HL-60 (cell line): ENCODE results near the gene SYNPO2.
A peak's percentile ranks its signal among the peaks of the same experiment; 100 is the strongest.

Experiments used
- DNase-seq, 2 experiments: peaks; one replicate each; pipeline ENCODE4 v3.0.0-alpha.2; 2010 to 2020; ENCODE audit warnings: low read depth in 1 of 2, low spot score in 1 of 2
- H3K27ac ChIP-seq: fragments of 250-450 bp; sonication (Bioruptor Pico); replicated peaks from 2 replicates; pipeline ENCODE4 v1.5.1; 2020; ENCODE audit warnings: mild to moderate bottlenecking, moderate library complexity
- H3K27me3 ChIP-seq: fragments of 250-450 bp; sonication (Bioruptor Pico); 2 replicates; pipeline ENCODE4 v1.5.1; 2021; ENCODE audit warnings: mild to moderate bottlenecking, moderate library complexity; ENCODE audit not compliant: insufficient read depth, poor library complexity, severe bottlenecking
- H3K4me3 ChIP-seq: replicated peaks from 2 replicates; pipeline ENCODE4 v1.5.1; 2011; ENCODE audit warnings: mild to moderate bottlenecking, control low read depth, low read length; ENCODE audit not compliant: insufficient read depth
- GABPA ChIP-seq: IDR thresholded peaks from 2 replicates; pipeline ENCODE4 v1.6.1; 2012; ENCODE audit warnings: low read depth
- POLR2AphosphoS5 ChIP-seq: IDR thresholded peaks from 2 replicates; pipeline ENCODE4 v1.6.1; 2012; ENCODE audit warnings: low read depth
- SPI1 ChIP-seq: IDR thresholded peaks from 2 replicates; pipeline ENCODE4 v1.6.1; 2012; ENCODE audit warnings: low read depth, mild to moderate bottlenecking, borderline replicate concordance
- TF ChIP-seq, protein P1 (sequence below): IDR thresholded peaks from 2 replicates; pipeline ENCODE4 v1.6.1; 2012; ENCODE audit warnings: low read depth; ENCODE audit not compliant: insufficient replicate concordance
- TF ChIP-seq, protein P2 (sequence below): IDR thresholded peaks from one replicate; pipeline ENCODE4 v1.5.1; 2011; ENCODE audit warnings: low read length, control low read depth, inconsistent platforms; ENCODE audit not compliant: insufficient read depth

The SYNPO2 gene

DNA sequence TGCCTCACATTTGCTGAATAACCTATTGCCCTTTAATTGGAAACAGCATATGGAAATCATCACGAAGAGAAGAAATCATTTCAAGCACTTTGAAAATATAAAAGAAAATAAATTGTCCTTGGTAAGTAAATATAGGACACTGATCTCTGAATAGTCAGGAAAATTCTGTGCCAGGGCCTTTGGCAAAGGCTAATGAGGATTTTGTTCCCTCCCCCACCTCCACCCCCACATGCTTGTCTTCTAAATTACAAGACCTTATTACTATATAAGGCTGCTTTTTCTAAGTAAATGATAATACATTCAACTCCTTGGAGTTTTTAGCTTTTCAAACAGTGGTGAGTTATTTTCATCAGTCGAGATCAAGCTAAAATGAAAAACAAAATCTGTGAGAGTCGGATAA is 15.8 kb downstream of the SYNPO2 start:
- Histone ChIP-seq H3K4me3 (no peak overlapping the region), H3K27ac (no peak overlapping the region), H3K27me3 (no peaks in the 10 kb centered on the region)
- TF ChIP-seq SPI1 (no peak), GABPA (no peak)
- no peak for DNase-seq

DNA sequence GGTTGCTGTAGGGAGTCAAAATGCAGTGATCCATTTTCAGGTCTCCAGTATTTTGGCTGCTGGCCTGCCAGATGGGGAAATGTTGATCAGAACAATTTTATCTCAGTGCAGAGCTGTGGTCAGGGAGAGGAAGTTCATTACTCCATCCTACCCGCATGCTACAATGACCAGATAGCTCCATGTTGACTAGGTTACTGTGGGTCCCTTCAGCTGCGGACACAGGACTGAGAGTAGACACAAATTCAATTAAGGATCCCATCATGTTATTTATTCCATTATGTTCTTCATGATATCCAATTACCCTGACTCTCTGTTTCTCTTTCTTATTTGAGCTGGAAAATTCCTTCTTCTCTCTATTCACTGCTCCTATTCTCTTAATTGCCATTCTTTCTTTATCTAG is 16.3 kb downstream of the SYNPO2 start:
- DNase-seq = peak in 1 of 2 experiments; percentile 70
- TF ChIP-seq, protein P1, sequence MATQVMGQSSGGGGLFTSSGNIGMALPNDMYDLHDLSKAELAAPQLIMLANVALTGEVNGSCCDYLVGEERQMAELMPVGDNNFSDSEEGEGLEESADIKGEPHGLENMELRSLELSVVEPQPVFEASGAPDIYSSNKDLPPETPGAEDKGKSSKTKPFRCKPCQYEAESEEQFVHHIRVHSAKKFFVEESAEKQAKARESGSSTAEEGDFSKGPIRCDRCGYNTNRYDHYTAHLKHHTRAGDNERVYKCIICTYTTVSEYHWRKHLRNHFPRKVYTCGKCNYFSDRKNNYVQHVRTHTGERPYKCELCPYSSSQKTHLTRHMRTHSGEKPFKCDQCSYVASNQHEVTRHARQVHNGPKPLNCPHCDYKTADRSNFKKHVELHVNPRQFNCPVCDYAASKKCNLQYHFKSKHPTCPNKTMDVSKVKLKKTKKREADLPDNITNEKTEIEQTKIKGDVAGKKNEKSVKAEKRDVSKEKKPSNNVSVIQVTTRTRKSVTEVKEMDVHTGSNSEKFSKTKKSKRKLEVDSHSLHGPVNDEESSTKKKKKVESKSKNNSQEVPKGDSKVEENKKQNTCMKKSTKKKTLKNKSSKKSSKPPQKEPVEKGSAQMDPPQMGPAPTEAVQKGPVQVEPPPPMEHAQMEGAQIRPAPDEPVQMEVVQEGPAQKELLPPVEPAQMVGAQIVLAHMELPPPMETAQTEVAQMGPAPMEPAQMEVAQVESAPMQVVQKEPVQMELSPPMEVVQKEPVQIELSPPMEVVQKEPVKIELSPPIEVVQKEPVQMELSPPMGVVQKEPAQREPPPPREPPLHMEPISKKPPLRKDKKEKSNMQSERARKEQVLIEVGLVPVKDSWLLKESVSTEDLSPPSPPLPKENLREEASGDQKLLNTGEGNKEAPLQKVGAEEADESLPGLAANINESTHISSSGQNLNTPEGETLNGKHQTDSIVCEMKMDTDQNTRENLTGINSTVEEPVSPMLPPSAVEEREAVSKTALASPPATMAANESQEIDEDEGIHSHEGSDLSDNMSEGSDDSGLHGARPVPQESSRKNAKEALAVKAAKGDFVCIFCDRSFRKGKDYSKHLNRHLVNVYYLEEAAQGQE = no peak
- TF ChIP-seq SPI1 (peak; percentile 68), POLR2AphosphoS5 (peak; percentile 36; the same call in 1 of the 2 replicates), GABPA (no peak; the same call in 1 of the 2 replicates)
- TF ChIP-seq, protein P2, sequence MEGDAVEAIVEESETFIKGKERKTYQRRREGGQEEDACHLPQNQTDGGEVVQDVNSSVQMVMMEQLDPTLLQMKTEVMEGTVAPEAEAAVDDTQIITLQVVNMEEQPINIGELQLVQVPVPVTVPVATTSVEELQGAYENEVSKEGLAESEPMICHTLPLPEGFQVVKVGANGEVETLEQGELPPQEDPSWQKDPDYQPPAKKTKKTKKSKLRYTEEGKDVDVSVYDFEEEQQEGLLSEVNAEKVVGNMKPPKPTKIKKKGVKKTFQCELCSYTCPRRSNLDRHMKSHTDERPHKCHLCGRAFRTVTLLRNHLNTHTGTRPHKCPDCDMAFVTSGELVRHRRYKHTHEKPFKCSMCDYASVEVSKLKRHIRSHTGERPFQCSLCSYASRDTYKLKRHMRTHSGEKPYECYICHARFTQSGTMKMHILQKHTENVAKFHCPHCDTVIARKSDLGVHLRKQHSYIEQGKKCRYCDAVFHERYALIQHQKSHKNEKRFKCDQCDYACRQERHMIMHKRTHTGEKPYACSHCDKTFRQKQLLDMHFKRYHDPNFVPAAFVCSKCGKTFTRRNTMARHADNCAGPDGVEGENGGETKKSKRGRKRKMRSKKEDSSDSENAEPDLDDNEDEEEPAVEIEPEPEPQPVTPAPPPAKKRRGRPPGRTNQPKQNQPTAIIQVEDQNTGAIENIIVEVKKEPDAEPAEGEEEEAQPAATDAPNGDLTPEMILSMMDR = no peak
- H3K27ac ChIP-seq = no peak overlapping the region; the same call in 1 of the 2 replicates
- H3K27me3 ChIP-seq = no peaks in the 10 kb centered on the region
- no peak overlapping the region for H3K4me3 ChIP-seq

- Histone ChIP-seq H3K27me3 (no peaks in the 10 kb centered on the region), H3K4me3 (no peak overlapping the region), H3K27ac (no peak overlapping the region; the same call in 1 of the 2 replicates)
- TF ChIP-seq, protein P1 = no peak
- TF ChIP-seq, protein P2 = no peak
- no peak for TF ChIP-seq POLR2AphosphoS5
- TF ChIP-seq SPI1 = no peak
- TF ChIP-seq GABPA = no peak
- peak in 1 of 2 experiments; percentile 55 for DNase-seq
Measured at GRCh38 chr4:118905566-118905965, 16.9 kb downstream of the SYNPO2 start.

GRCh38 chr4:118909173-118909956 is 20.7 kb downstream of the SYNPO2 start:
- TF ChIP-seq POLR2AphosphoS5 (no peak), GABPA (no peak), SPI1 (no peak)
- TF ChIP-seq, protein P1 = no peak
- TF ChIP-seq, protein P2 = no peak
- no peak overlapping the region for H3K27ac ChIP-seq
- no peaks in the 10 kb centered on the region for H3K27me3 ChIP-seq
- no peak overlapping the region for H3K4me3 ChIP-seq
- no peak for DNase-seq
